GM12878 (cell line): ENCODE data around the gene GLO1.

Experiments used
- CTCF ChIP-seq, 3 experiments: IDR thresholded peaks in 2 of 3; conservative IDR thresholded peaks in 1 of 3; 2 replicates each; pipeline ENCODE4 v1.5.1; 2011; ENCODE audit warnings: low read depth in 3 of 3, low read length in 3 of 3, mild to moderate bottlenecking in 3 of 3, control low read depth in 2 of 3, moderate library complexity in 2 of 3, inconsistent platforms in 1 of 3, mixed read lengths in 1 of 3; ENCODE audit not compliant: control insufficient read depth in 2 of 3, insufficient read depth in 1 of 3; ENCODE audit errors: extremely low read depth in 1 of 3
- NFIC ChIP-seq: IDR thresholded peaks from 2 replicates; pipeline ENCODE4 v1.6.1; 2012; ENCODE audit warnings: low read depth, mild to moderate bottlenecking, inconsistent platforms, low read length, moderate library complexity
- POLR2A ChIP-seq: IDR thresholded peaks from 2 replicates; pipeline ENCODE4 v1.6.1; 2011; ENCODE audit warnings: low read depth, mild to moderate bottlenecking, low read length
- ZNF622 ChIP-seq: fragments of 450-650 bp; IDR thresholded peaks from 2 replicates; pipeline ENCODE4 v1.6.1; 2017; ENCODE audit warnings: mild to moderate bottlenecking, inconsistent platforms
- TF ChIP-seq, protein P1 (sequence below): IDR thresholded peaks from 2 replicates; pipeline ENCODE4 v1.6.1; 2011; ENCODE audit warnings: low read depth, mild to moderate bottlenecking, low read length, moderate library complexity, borderline replicate concordance; ENCODE audit errors: extremely low read depth

DNA sequence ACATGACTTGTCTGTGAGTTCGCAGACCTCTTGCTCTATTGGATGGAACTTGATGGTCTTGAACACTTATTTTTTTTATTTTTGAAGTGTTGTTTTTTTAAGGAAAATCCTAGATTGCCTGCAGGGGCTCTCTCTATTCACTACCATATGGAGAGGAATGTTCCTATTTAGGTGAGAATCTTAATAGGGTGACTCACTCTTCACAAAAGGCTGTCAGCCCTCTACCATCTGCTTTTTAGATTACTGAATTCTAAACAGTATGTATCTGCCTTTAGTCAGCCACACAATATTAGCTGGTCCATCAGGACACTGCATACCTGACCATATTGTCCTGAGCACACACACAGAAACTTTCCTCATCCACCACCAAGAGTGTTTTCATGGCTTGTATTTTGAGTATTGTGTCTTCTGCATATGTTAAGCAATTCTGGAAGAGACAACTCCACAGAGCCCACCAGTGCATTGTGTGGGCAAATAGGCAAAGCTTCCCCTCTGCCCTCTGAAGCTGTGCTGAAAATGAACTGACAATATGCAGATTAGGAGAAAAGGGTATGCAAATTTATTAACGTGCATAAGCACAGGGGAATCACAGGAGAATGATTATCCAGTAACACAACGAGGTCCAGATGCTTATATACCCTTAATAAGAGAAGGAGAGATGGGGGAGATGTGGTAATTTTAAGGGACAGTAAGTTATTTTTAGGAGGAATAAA is 56.6 kb downstream of the GLO1 start:
- TF ChIP-seq POLR2A (no peak), NFIC (no peak), CTCF (IDR thresholded peaks at IDR 0.05 in 2 of 3, conservative IDR thresholded peaks at IDR 0.05 in 1 of 3; ENCODE audit: control insufficient read depth in 2 of 3, extremely low read depth in 1 of 3, insufficient read depth in 1 of 3, low read depth in 3 of 3, low read length in 3 of 3) (no peak), ZNF622 (no peak)
- TF ChIP-seq, protein P1, sequence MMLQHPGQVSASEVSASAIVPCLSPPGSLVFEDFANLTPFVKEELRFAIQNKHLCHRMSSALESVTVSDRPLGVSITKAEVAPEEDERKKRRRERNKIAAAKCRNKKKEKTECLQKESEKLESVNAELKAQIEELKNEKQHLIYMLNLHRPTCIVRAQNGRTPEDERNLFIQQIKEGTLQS, result no peak
